ENCODE results near the gene KCNQ5. TPM values are rescaled to one million over a fixed set of nuclear protein-coding genes. Genes with fewer than 3 reads are reported as not detected.

Gene KCNQ5
- total and polyA plus RNA-seq, 2 donors (not counting 1 experiment from before 2014, with no cell fraction given): 0.74 to 4.6 TPM

DNA sequence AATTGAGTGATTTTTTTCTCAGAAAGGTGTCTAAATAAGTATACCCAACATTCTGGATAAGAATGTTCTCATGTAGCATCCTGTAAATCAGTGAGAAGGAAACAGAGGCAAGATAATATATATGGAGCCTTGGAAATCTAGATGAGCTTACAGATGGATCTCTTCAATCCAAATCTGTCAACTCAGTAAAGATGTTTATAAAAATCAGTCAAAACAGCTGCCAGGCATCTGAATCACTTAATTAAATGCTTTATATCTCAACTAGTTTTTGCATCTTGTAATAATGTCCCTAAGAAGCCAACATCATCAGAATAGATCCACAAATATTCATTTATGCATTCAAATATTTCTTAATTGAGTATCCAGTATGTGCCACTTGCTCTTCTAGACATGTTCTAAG lies 303.3 kb downstream of the KCNQ5 start:
- peak in 1 of 2 donors; percentile 43 for DNase-seq (ENCODE audit: low read depth in 2 of 2)
- H3K9ac ChIP-seq (ENCODE audit: insufficient read depth, low read length): no peak overlapping the region
- TF ChIP-seq, protein P1, sequence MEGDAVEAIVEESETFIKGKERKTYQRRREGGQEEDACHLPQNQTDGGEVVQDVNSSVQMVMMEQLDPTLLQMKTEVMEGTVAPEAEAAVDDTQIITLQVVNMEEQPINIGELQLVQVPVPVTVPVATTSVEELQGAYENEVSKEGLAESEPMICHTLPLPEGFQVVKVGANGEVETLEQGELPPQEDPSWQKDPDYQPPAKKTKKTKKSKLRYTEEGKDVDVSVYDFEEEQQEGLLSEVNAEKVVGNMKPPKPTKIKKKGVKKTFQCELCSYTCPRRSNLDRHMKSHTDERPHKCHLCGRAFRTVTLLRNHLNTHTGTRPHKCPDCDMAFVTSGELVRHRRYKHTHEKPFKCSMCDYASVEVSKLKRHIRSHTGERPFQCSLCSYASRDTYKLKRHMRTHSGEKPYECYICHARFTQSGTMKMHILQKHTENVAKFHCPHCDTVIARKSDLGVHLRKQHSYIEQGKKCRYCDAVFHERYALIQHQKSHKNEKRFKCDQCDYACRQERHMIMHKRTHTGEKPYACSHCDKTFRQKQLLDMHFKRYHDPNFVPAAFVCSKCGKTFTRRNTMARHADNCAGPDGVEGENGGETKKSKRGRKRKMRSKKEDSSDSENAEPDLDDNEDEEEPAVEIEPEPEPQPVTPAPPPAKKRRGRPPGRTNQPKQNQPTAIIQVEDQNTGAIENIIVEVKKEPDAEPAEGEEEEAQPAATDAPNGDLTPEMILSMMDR (conservative IDR thresholded peaks at IDR 0.05 in 1 of 2, IDR thresholded peaks at IDR 0.05 in 1 of 2; ENCODE audit: low read depth in 1 of 2, low read length in 2 of 2): no peak
- TF ChIP-seq EZH2 (IDR thresholded peaks at IDR 0.05; ENCODE audit: low read length, missing control alignments): no peak
- H4K20me1 ChIP-seq (ENCODE audit: control insufficient read depth, extremely low read depth, insufficient read depth, low read length): no peaks in the 10 kb centered on the region
- H3K4me3 ChIP-seq (replicated peaks in 1 of 4; ENCODE audit: control extremely low read depth in 1 of 4, insufficient read depth in 1 of 4, low read depth in 3 of 4, low read length in 4 of 4): no peak overlapping the region
- no peaks in the 10 kb centered on the region for H3K79me2 ChIP-seq (ENCODE audit: control insufficient read depth, insufficient read depth, low read length)
- H3K4me2 ChIP-seq (ENCODE audit: extremely low read depth, insufficient read depth, low read length): no peak overlapping the region
- no peaks in the 10 kb centered on the region for H3K9me3 ChIP-seq (ENCODE audit: control insufficient read depth, insufficient read depth, low read depth, low read length)
- H3K27ac ChIP-seq (ENCODE audit: insufficient read depth, low read length): no peak overlapping the region
- no peaks in the 10 kb centered on the region for H3K36me3 ChIP-seq (ENCODE audit: control insufficient read depth, insufficient read depth, low read length)
- no peaks in the 10 kb centered on the region for H3K4me1 ChIP-seq (ENCODE audit: control insufficient read depth, extremely low read depth, insufficient read depth, low read length)
- no peaks in the 10 kb centered on the region for H3K27me3 ChIP-seq (ENCODE audit: control insufficient read depth, insufficient read depth, low read length)
- no peak overlapping the region for H2AFZ ChIP-seq (ENCODE audit: low read length)

DNA sequence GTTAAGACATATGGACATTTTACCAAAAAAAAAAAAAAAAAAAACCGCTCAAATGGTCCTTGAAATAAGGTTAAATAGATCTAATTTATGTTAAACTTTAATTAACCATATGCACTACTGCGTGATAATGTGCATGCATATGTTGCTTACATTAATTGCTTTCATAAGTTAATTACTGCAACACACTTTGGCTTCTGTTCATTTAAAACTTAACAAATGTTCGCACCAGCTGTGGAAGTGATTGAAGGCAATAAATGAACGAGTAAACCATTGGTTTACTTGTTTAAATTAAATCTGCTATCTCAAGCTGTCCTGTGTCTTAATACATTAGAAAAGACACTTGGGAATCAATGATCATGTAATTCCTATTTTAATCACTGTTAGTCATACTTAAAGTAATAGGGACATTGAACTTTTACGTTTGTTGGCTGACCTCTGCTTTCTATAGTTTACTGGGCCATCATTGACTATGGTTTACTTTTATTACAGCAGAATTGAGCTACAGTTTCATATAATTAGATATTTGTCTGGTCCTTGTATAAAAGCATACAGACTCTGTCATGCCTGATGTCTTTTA lies 308.8 kb downstream of the KCNQ5 start:
- no peaks in the 10 kb centered on the region for H3K36me3 ChIP-seq (ENCODE audit: control insufficient read depth, insufficient read depth, low read length)
- H3K27ac ChIP-seq (ENCODE audit: insufficient read depth, low read length): no peak overlapping the region
- no peak for TF ChIP-seq EZH2 (IDR thresholded peaks at IDR 0.05; ENCODE audit: low read length, missing control alignments)
- TF ChIP-seq, protein P1 (conservative IDR thresholded peaks at IDR 0.05 in 1 of 2, IDR thresholded peaks at IDR 0.05 in 1 of 2; ENCODE audit: low read depth in 1 of 2, low read length in 2 of 2): no peak

DNA sequence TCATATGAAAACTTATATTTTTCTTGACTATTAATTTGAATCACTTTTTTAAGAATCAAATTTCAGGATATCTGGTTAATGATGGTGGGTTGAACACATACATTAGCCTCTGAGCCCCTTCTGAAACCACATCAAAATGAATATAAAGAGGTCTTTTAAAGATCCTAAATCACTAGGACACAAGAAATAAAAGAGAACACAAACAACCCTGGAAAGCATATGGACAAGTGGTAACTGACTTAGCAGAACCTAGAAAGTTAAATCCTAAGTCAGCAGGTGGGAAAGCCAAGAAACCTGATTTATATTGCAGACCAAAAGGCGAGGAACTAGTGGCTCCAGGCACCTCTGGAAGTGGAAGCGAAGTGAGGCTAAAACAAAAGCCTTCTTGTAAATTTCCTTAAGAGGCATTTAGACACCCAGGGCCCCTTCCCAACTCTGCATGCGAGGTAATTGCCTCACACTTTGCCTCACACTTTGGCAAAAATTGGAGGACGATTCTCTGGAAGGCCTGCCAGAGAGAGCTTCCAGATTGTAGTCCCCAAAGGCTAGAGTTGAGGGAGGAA lies 309.5 kb downstream of the KCNQ5 start:
- Histone ChIP-seq H3K9me3 (ENCODE audit: control insufficient read depth, insufficient read depth, low read depth, low read length) (no peaks in the 10 kb centered on the region), H2AFZ (ENCODE audit: low read length) (no peak overlapping the region), H3K27me3 (ENCODE audit: control insufficient read depth, insufficient read depth, low read length) (no peaks in the 10 kb centered on the region), H3K27ac (ENCODE audit: insufficient read depth, low read length) (no peak overlapping the region), H3K4me2 (ENCODE audit: extremely low read depth, insufficient read depth, low read length) (no peak overlapping the region), H3K79me2 (ENCODE audit: control insufficient read depth, insufficient read depth, low read length) (no peaks in the 10 kb centered on the region), H3K36me3 (ENCODE audit: control insufficient read depth, insufficient read depth, low read length) (no peaks in the 10 kb centered on the region), H3K4me1 (ENCODE audit: control insufficient read depth, extremely low read depth, insufficient read depth, low read length) (no peaks in the 10 kb centered on the region), H3K9ac (ENCODE audit: insufficient read depth, low read length) (no peak overlapping the region), H3K4me3 (replicated peaks in 1 of 4; ENCODE audit: control extremely low read depth in 1 of 4, insufficient read depth in 1 of 4, low read depth in 3 of 4, low read length in 4 of 4) (no peak overlapping the region), H4K20me1 (ENCODE audit: control insufficient read depth, extremely low read depth, insufficient read depth, low read length) (no peaks in the 10 kb centered on the region)
- TF ChIP-seq, protein P1 (conservative IDR thresholded peaks at IDR 0.05 in 1 of 2, IDR thresholded peaks at IDR 0.05 in 1 of 2; ENCODE audit: low read depth in 1 of 2, low read length in 2 of 2): no peak
- TF ChIP-seq EZH2 (IDR thresholded peaks at IDR 0.05; ENCODE audit: low read length, missing control alignments): no peak
- DNase-seq (ENCODE audit: low read depth in 2 of 2): no peak

More for the DNA sequence above, 308.8 kb downstream of the KCNQ5 start:
- Histone ChIP-seq H3K9ac (ENCODE audit: insufficient read depth, low read length) (no peak overlapping the region), H3K4me2 (ENCODE audit: extremely low read depth, insufficient read depth, low read length) (no peak overlapping the region), H3K4me3 (replicated peaks in 1 of 4; ENCODE audit: control extremely low read depth in 1 of 4, insufficient read depth in 1 of 4, low read depth in 3 of 4, low read length in 4 of 4) (no peak overlapping the region), H3K79me2 (ENCODE audit: control insufficient read depth, insufficient read depth, low read length) (no peaks in the 10 kb centered on the region), H3K27me3 (ENCODE audit: control insufficient read depth, insufficient read depth, low read length) (no peaks in the 10 kb centered on the region), H3K4me1 (ENCODE audit: control insufficient read depth, extremely low read depth, insufficient read depth, low read length) (no peaks in the 10 kb centered on the region), H2AFZ (ENCODE audit: low read length) (no peak overlapping the region), H3K9me3 (ENCODE audit: control insufficient read depth, insufficient read depth, low read depth, low read length) (no peaks in the 10 kb centered on the region), H4K20me1 (ENCODE audit: control insufficient read depth, extremely low read depth, insufficient read depth, low read length) (no peaks in the 10 kb centered on the region)
- DNase-seq (ENCODE audit: low read depth in 2 of 2): no peak
